PC-3 (cell line): Measurements from ENCODE around the gene BCCIP.

ENCODE experiments used
- EZH2 ChIP-seq: fragments of 300-600 bp; sonication (generic); IDR thresholded peaks from one replicate; pipeline ENCODE4 v1.6.1; 2017; ENCODE audit warnings: antibody characterized with exemption, mild to moderate bottlenecking, low read length; ENCODE audit not compliant: unreplicated experiment
- EZH2phosphoT487 ChIP-seq: fragments of 300-600 bp; sonication (generic); IDR thresholded peaks from 2 replicates; pipeline ENCODE4 v1.6.1; 2018; ENCODE audit warnings: mild to moderate bottlenecking, antibody characterized with exemption, low read length, borderline replicate concordance
- TF ChIP-seq, protein P1 (sequence below): fragments of 300-600 bp; sonication (generic); conservative IDR thresholded peaks from 2 replicates; pipeline ENCODE4 v1.5.1; 2017; ENCODE audit warnings: antibody characterized with exemption, low read depth, mild to moderate bottlenecking, low read length

DNA sequence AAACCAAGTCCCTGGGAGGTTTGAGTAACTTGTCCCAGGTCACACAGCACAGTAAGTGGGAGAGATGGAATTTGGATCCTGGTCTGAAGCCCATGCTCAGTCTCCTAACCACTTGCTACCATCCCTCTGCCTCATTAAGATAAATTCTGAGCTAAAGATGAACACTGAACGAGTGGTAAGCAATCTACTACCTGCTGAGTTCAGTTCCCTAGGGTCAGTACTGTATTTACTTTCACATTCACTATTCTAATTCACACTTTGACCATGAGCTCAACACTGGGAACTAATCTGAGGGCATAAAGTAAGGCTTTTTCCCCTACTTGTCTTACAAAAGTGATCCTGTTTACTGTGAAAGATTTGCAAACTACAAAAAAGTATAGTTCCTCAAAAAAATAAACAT, 2.6 kb upstream of the BCCIP start:
- TF ChIP-seq, protein P1, sequence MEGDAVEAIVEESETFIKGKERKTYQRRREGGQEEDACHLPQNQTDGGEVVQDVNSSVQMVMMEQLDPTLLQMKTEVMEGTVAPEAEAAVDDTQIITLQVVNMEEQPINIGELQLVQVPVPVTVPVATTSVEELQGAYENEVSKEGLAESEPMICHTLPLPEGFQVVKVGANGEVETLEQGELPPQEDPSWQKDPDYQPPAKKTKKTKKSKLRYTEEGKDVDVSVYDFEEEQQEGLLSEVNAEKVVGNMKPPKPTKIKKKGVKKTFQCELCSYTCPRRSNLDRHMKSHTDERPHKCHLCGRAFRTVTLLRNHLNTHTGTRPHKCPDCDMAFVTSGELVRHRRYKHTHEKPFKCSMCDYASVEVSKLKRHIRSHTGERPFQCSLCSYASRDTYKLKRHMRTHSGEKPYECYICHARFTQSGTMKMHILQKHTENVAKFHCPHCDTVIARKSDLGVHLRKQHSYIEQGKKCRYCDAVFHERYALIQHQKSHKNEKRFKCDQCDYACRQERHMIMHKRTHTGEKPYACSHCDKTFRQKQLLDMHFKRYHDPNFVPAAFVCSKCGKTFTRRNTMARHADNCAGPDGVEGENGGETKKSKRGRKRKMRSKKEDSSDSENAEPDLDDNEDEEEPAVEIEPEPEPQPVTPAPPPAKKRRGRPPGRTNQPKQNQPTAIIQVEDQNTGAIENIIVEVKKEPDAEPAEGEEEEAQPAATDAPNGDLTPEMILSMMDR, result no peak
- TF ChIP-seq EZH2phosphoT487, result no peak
- no peak for TF ChIP-seq EZH2
